Hepatocyte (in vitro differentiated cells): ENCODE results near the gene BRD2. TPM values are rescaled to one million over a fixed set of nuclear protein-coding genes. Genes with fewer than 3 reads are reported as not detected.
A peak's percentile ranks its signal among the peaks of the same experiment; 100 is the strongest.

ENCODE experiments used
- DNase-seq: peaks from one replicate; pipeline ENCODE4 v3.0.0-alpha.2; 2016; ENCODE audit warnings: low spot score
- H2AFZ ChIP-seq: fragments of 200-600 bp; sonication (generic); 2 replicates; pipeline ENCODE4 v1.6.0; 2016; ENCODE audit warnings: antibody characterized with exemption, mild to moderate bottlenecking
- H3K27ac ChIP-seq: fragments of 200-600 bp; sonication (generic); 2 replicates; pipeline ENCODE4 v1.5.1; 2016; ENCODE audit warnings: mild to moderate bottlenecking
- H3K27me3 ChIP-seq: fragments of 200-600 bp; sonication (generic); 2 replicates; pipeline ENCODE4 v1.6.1; 2016
- H3K36me3 ChIP-seq: fragments of 200-600 bp; sonication (generic); replicated peaks from 2 replicates; pipeline ENCODE4 v1.5.1; 2016; ENCODE audit warnings: low read depth; ENCODE audit not compliant: insufficient read depth
- H3K4me1 ChIP-seq: fragments of 200-600 bp; sonication (generic); 2 replicates; pipeline ENCODE4 v1.5.1; 2016; ENCODE audit warnings: mild to moderate bottlenecking, moderate library complexity; ENCODE audit not compliant: insufficient read depth
- H3K4me2 ChIP-seq: fragments of 200-600 bp; sonication (generic); 2 replicates; pipeline ENCODE4 v1.6.0; 2016
- H3K4me3 ChIP-seq: fragments of 200-600 bp; sonication (generic); 2 replicates; pipeline ENCODE4 v1.5.1; 2016; ENCODE audit warnings: mild to moderate bottlenecking
- H3K79me2 ChIP-seq: fragments of 200-600 bp; sonication (generic); 2 replicates; pipeline ENCODE4 v1.6.0; 2017; ENCODE audit warnings: mild to moderate bottlenecking
- H3K9me2 ChIP-seq: fragments of 200-600 bp; sonication (generic); replicated peaks from 2 replicates; pipeline ENCODE4 v1.6.0; 2017; ENCODE audit warnings: mild to moderate bottlenecking; ENCODE audit not compliant: insufficient read depth
- H3K9me3 ChIP-seq: fragments of 200-600 bp; sonication (generic); 2 replicates; pipeline ENCODE4 v1.5.1; 2016; ENCODE audit warnings: low read depth, mild to moderate bottlenecking
- H4K20me1 ChIP-seq: fragments of 200-600 bp; sonication (generic); 2 replicates; pipeline ENCODE4 v1.6.0; 2016; ENCODE audit warnings: mild to moderate bottlenecking; ENCODE audit not compliant: insufficient read depth, poor library complexity, severe bottlenecking
- CTCF ChIP-seq: fragments of 200-600 bp; sonication (generic); IDR thresholded peaks from 2 replicates; pipeline ENCODE4 v1.5.1; 2016; ENCODE audit warnings: antibody characterized with exemption, mild to moderate bottlenecking; ENCODE audit not compliant: poor library complexity
- EZH2 ChIP-seq: fragments of 200-600 bp; sonication (generic); IDR thresholded peaks from 2 replicates; pipeline ENCODE4 v1.6.1; 2016; ENCODE audit warnings: antibody characterized with exemption, mild to moderate bottlenecking, borderline replicate concordance
- EZH2phosphoT487 ChIP-seq: fragments of 200-600 bp; sonication (generic); IDR thresholded peaks from one replicate; pipeline ENCODE4 v1.6.1; 2018; ENCODE audit warnings: antibody characterized with exemption, mild to moderate bottlenecking, low read depth, moderate library complexity; ENCODE audit not compliant: unreplicated experiment, severe bottlenecking
- WGBS: methylation state at CpG from one replicate; pipeline ENCODE4 v1.1.6; 2016; ENCODE audit warnings: low lambda C conversion rate; ENCODE audit errors: missing lambda C conversion rate; 5-methylcytosine and 5-hydroxymethylcytosine counted together
- polyA plus RNA-seq: library from polyadenylated mRNA; unstranded; fragments of >200 nt; fragmentation: Nextera tagmentation; extraction: Ambion mirVana; gene quantifications from 2 replicates; pipeline ENCODE4 v1.2.1, GENCODE V29; 2016
- total RNA-seq: library from RNA; depleted of rRNA; stranded (reverse); fragments of >200 nt; gene quantifications from 2 replicates; pipeline ENCODE4 v1.2.3, GENCODE V29; 2014

BRD2 gene
- total and polyA plus RNA-seq, 2 experiments from 2014 or later, result 106 to 133 TPM

DNA sequence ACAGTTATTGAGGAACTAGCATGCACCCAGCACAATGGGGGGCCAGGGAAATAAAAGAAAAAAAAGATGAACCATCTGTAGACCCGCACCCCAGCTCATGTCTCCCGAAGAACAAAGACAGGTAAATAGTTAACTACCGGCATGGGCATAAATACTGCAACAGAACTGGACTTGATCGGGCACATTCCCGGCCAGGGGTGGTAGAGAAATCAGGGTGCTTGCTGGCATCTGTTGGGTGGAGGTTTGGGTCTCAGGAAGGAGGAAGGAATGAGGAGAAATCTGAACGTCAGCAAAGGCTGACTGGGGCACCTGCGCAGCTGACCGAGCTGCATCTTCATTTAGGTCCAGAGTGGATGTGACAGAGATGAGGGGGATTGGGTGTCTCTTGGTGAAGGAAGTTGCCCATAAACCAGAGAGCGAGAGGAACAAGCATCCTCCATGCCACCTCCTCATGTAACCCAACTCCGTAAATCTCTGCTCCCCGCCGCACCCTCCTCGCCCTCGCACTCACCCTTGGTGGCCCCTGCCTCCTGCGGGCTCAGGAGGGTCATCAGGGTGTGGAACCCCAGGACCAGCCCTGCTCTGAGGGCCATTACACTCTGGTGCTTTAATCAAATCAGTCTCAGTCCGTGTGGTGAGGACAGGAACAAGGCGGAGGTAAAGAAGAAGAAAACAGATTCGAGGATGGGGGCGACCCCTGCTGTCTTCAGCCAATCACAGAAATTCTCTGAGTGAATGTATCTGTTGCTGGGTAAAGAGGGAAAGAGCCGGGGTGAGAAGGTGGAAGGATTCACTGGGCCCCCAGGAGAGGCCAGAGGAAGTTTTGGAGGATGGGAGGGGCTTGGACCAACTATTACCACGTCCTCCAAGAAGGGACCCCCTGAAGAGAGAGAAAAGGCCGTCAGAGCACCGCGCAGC lies 40.8 kb downstream of the BRD2 start, which contains the start of gene HLA-DOA:
Gene HLA-DOA, minus strand, starts transcription at position 648 of the 918 bp plus-strand sequence.
- H2AFZ ChIP-seq, result peak within 1 kb of the TSS; percentile 52
- no peaks in the 10 kb centered on the region for H3K27me3 ChIP-seq
- no peaks in the 10 kb centered on the region for H3K4me1 ChIP-seq
- peak; percentile 49 for DNase-seq
- no peak within 1 kb of the TSS for H3K4me3 ChIP-seq
- H3K36me3 ChIP-seq, result no peaks in the 10 kb centered on the region
- TF ChIP-seq EZH2phosphoT487, result no peak
- no peak for TF ChIP-seq EZH2
- TF ChIP-seq CTCF, result no peak
- no peaks in the 10 kb centered on the region for H3K79me2 ChIP-seq
- no peak within 1 kb of the TSS for H3K27ac ChIP-seq
- H3K9me3 ChIP-seq, result no peaks in the 10 kb centered on the region
- H3K4me2 ChIP-seq, result peak within 1 kb of the TSS; percentile 74
- whole genome bisulfite sequencing, result 27% methylated on average over 24 of the region's 24 CpGs
- no peaks in the 10 kb centered on the region for H3K9me2 ChIP-seq
- no peaks in the 10 kb centered on the region for H4K20me1 ChIP-seq

- no peaks in the 10 kb centered on the region for H3K9me2 ChIP-seq
- H3K36me3 ChIP-seq, result no peaks in the 10 kb centered on the region
- DNase-seq, result no peak
- H4K20me1 ChIP-seq, result no peaks in the 10 kb centered on the region
- no peak overlapping the region for H3K4me3 ChIP-seq
- WGBS, result 75% methylated on average over 7 of the region's 7 CpGs
- no peak overlapping the region for H3K4me2 ChIP-seq
- H3K27me3 ChIP-seq, result no peaks in the 10 kb centered on the region
- no peaks in the 10 kb centered on the region for H3K79me2 ChIP-seq
- H3K9me3 ChIP-seq, result no peaks in the 10 kb centered on the region
- no peak overlapping the region for H3K27ac ChIP-seq
- H2AFZ ChIP-seq, result no peak overlapping the region
- no peaks in the 10 kb centered on the region for H3K4me1 ChIP-seq
- TF ChIP-seq EZH2phosphoT487 (no peak), CTCF (no peak), EZH2 (no peak)
Measured at GRCh38 chr6:33010356-33010755, 42.0 kb downstream of the BRD2 start.

- Histone ChIP-seq H3K9me2 (no peaks in the 10 kb centered on the region), H3K9me3 (no peaks in the 10 kb centered on the region), H3K4me1 (peaks cover 6% of the 10 kb centered on the region), H3K36me3 (no peaks in the 10 kb centered on the region), H3K27ac (no peak overlapping the region), H3K79me2 (no peaks in the 10 kb centered on the region), H3K4me3 (no peak overlapping the region), H2AFZ (no peak overlapping the region), H3K27me3 (no peaks in the 10 kb centered on the region), H3K4me2 (no peak overlapping the region), H4K20me1 (no peaks in the 10 kb centered on the region)
- no peak for DNase-seq
- WGBS, result 61% methylated on average over 4 of the region's 4 CpGs
- no peak for TF ChIP-seq EZH2
- no peak for TF ChIP-seq EZH2phosphoT487
- no peak for TF ChIP-seq CTCF
Measured at GRCh38 chr6:33013608-33014007, 45.2 kb downstream of the BRD2 start.
